Lower lobe of right lung (tissue), 2 donors: Measurements from ENCODE around the gene DST. TPM values are rescaled to one million over a fixed set of nuclear protein-coding genes. Genes with fewer than 3 reads are reported as not detected.

ENCODE experiments used
- ATAC-seq, 2 donors: fragments of 200-7000 bp; cut with Tn5 transposase; one replicate each; pipeline ENCODE4 v1.9.1; 2020 to 2022; ENCODE audit warnings: mild to moderate bottlenecking in 2 of 2, moderate library complexity in 2 of 2
- DNase-seq: peaks from one replicate; pipeline ENCODE4 v3.0.0-alpha.2; 2020
- H3K27ac ChIP-seq: fragments of 200-600 bp; one replicate; pipeline ENCODE4 v1.8.0; 2022
- H3K27me3 ChIP-seq: fragments of 200-600 bp; one replicate; pipeline ENCODE4 v1.8.0; 2022; ENCODE audit warnings: low read depth
- H3K36me3 ChIP-seq: fragments of 200-600 bp; one replicate; pipeline ENCODE4 v1.8.0; 2022; ENCODE audit warnings: mild to moderate bottlenecking
- H3K4me1 ChIP-seq: fragments of 200-600 bp; one replicate; pipeline ENCODE4 v1.8.0; 2022
- H3K4me3 ChIP-seq: fragments of 200-600 bp; one replicate; pipeline ENCODE4 v1.8.0; 2022; ENCODE audit warnings: mild to moderate bottlenecking
- H3K9me3 ChIP-seq: fragments of 200-600 bp; one replicate; pipeline ENCODE4 v1.8.0; 2022
- CTCF ChIP-seq: fragments of 200-600 bp; IDR thresholded peaks from one replicate; pipeline ENCODE4 v1.8.0; 2022; ENCODE audit warnings: antibody characterized with exemption, mild to moderate bottlenecking
- intact Hi-C: fragments of 100-400 bp; cut with DNase I; formaldehyde crosslinking; loops from one replicate; pipeline ENCODE4 v1.11.0; 2022
- total RNA-seq: library from RNA; stranded (reverse); fragmentation: NEBNext Ultra II Directional; extraction: Animal tissue kit (Norgen Biotek cat#: 25700); gene quantifications from one replicate; pipeline ENCODE4 v1.2.1, GENCODE V29; 2021
- donor health status: DM: no; HTN: yes; CAD: no; lungs with severe emphysema.

Gene DST
- total RNA-seq, 1 donor from 2014 or later: 327 TPM

GRCh38 chr6:56650191-56650590 lies 7.5 kb upstream of the DST start:
- ATAC-seq (no peak), DNase-seq (no peak)
- no peaks in the 10 kb centered on the region for H3K27me3 ChIP-seq
- H3K36me3 ChIP-seq: peaks cover 9% of the 10 kb centered on the region
- no peak for TF ChIP-seq CTCF
- H3K4me1 ChIP-seq: peaks cover 21% of the 10 kb centered on the region
- H3K27ac ChIP-seq: no peak overlapping the region
- H3K9me3 ChIP-seq: no peaks in the 10 kb centered on the region
- intact Hi-C loops: no loop called here
- H3K4me3 ChIP-seq: no peak overlapping the region

- no peak for DNase-seq
- Histone ChIP-seq H3K27me3 (no peaks in the 10 kb centered on the region), H3K4me1 (peaks cover 20% of the 10 kb centered on the region), H3K4me3 (no peak overlapping the region), H3K27ac (no peak overlapping the region), H3K9me3 (no peaks in the 10 kb centered on the region), H3K36me3 (peaks cover 9% of the 10 kb centered on the region)
- intact Hi-C loops: loop anchor here (10.0 kb wide), 1 partner anchor 45 kb away; no protein-coding TSS in a partner anchor
- no peak for TF ChIP-seq CTCF
- ATAC-seq: no peak
Observed at GRCh38 chr6:56649782-56650181, 7.1 kb upstream of the DST start.

GRCh38 chr6:56649053-56649769 lies 6.5 kb upstream of the DST start:
- Histone ChIP-seq H3K4me1 (peaks cover 20% of the 10 kb centered on the region), H3K27ac (no peak overlapping the region), H3K36me3 (peaks cover 9% of the 10 kb centered on the region), H3K4me3 (no peak overlapping the region), H3K27me3 (no peaks in the 10 kb centered on the region), H3K9me3 (no peaks in the 10 kb centered on the region)
- DNase-seq (no peak), ATAC-seq (peak in 1 of 2 donors; percentile 45)
- TF ChIP-seq CTCF: no peak
- intact Hi-C loops: loop anchor here (10.0 kb wide), 1 partner anchor 46 kb away; no protein-coding TSS in a partner anchor

GRCh38 chr6:56647172-56647762 lies 4.6 kb upstream of the DST start:
- Histone ChIP-seq H3K9me3 (no peaks in the 10 kb centered on the region), H3K27ac (no peak overlapping the region), H3K36me3 (peaks cover 9% of the 10 kb centered on the region), H3K4me1 (peaks cover 16% of the 10 kb centered on the region), H3K4me3 (no peak overlapping the region), H3K27me3 (no peaks in the 10 kb centered on the region)
- intact Hi-C loops: loop anchor here (10.0 kb wide), 1 partner anchor 48 kb away; no protein-coding TSS in a partner anchor
- no peak for DNase-seq
- no peak for TF ChIP-seq CTCF
- no peak for ATAC-seq

GRCh38 chr6:56644366-56644765 lies 1.7 kb upstream of the DST start:
- intact Hi-C loops: loop anchor here (10.0 kb wide), 1 partner anchor 50 kb away; no protein-coding TSS in a partner anchor
- TF ChIP-seq CTCF: no peak
- H3K27ac ChIP-seq: no peak overlapping the region
- peaks cover 6% of the 10 kb centered on the region for H3K4me1 ChIP-seq
- no peak for DNase-seq
- no peak for ATAC-seq
- peaks cover 23% of the 10 kb centered on the region for H3K36me3 ChIP-seq
- no peaks in the 10 kb centered on the region for H3K27me3 ChIP-seq
- no peak overlapping the region for H3K4me3 ChIP-seq
- no peaks in the 10 kb centered on the region for H3K9me3 ChIP-seq
